Peyer's patch (tissue), 4 donors: ENCODE results near the gene SLC47A2. TPM values are rescaled to one million over a fixed set of nuclear protein-coding genes. Genes with fewer than 3 reads are reported as not detected.

Experiments
- DNase-seq, 3 donors: peaks; one replicate each; pipeline ENCODE4 v3.0.0-alpha.2; 2017 to 2019
- H3K27ac ChIP-seq, 4 donors: fragments of 200-600 bp; sonication (generic); one replicate each; pipeline ENCODE4 v1.5.1; 2016 to 2019
- H3K27me3 ChIP-seq, 2 donors: fragments of 200-600 bp; sonication (generic); one replicate each; pipeline ENCODE4 v1.5.1; 2019
- H3K36me3 ChIP-seq, 3 donors: fragments of 200-600 bp; sonication (generic); one replicate each; pipeline ENCODE4 v1.5.1; 2016 to 2019
- H3K4me1 ChIP-seq, 4 donors: fragments of 200-600 bp; sonication (generic); one replicate each; pipeline ENCODE4 v1.5.1; 2016 to 2019
- H3K4me3 ChIP-seq, 4 donors: fragments of 200-600 bp; sonication (generic); 1 replicate in 3 of 4; 2 replicates in 1 of 4; pipeline ENCODE4 v1.5.1; 2016 to 2019; ENCODE audit warnings: mild to moderate bottlenecking in 1 of 4
- H3K9me3 ChIP-seq, 4 donors: fragments of 200-600 bp; sonication (generic); one replicate each; pipeline ENCODE4 v1.5.1; 2016 to 2019; ENCODE audit warnings: mild to moderate bottlenecking in 1 of 4
- POLR2A ChIP-seq, 2 donors: fragments of 450-650 bp; IDR thresholded peaks; one replicate each; pipeline ENCODE4 v1.5.1; 2017; ENCODE audit warnings: antibody characterized with exemption in 2 of 2, mild to moderate bottlenecking in 2 of 2, moderate library complexity in 2 of 2
- total RNA-seq, 4 donors: library from RNA; depleted of rRNA; stranded (reverse); fragments of >200 nt; gene quantifications; one replicate each; pipeline ENCODE4 v1.1.0, GENCODE V29; 2016
- TF ChIP-seq, protein P1 (sequence below), 6 experiments: fragments of 450-650 bp in 4 of 6; fragments of 200-600 bp in 2 of 6; sonication (generic) in 1 of 6; IDR thresholded peaks; one replicate each; pipeline ENCODE4 v1.5.1; 2017 to 2019; ENCODE audit warnings: antibody characterized with exemption in 6 of 6, mild to moderate bottlenecking in 3 of 6, moderate library complexity in 1 of 6

Gene SLC47A2
- total RNA-seq, 4 donors from 2014 or later, result 3.9 to 6.8 (median 6.3) TPM; not detected in 1

DNA sequence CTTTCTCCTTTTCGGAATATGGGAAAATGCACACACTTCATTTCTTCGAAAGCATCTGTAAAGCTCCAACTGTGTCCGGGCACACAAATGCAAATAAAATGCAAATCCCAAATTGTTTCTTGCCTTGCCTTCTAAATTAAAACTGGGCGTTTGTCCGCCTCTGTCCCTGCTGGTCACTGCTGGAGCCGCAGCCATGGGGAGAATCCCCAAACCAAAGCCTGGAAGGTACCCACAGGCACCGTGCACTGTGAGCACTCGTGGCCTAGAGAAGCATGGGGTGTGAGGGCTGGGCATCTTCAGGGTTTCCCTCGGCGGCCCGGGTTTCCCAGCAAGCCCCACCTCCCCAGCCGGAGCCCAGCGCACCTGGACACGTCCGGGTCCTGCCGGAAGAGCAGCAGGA lies 2.9 kb downstream of the SLC47A2 start:
- no peak for DNase-seq
- Histone ChIP-seq H3K4me3 (no peak overlapping the region), H3K27ac (no peak overlapping the region), H3K36me3 (no peaks in the 10 kb centered on the region), H3K4me1 (peaks cover 0 to 4% (median 1%) of the 10 kb centered on the region in 4 donors), H3K9me3 (no peaks in the 10 kb centered on the region), H3K27me3 (no peaks in the 10 kb centered on the region)
- TF ChIP-seq POLR2A (IDR thresholded peaks at IDR 0.05), result no peak
- TF ChIP-seq, protein P1, sequence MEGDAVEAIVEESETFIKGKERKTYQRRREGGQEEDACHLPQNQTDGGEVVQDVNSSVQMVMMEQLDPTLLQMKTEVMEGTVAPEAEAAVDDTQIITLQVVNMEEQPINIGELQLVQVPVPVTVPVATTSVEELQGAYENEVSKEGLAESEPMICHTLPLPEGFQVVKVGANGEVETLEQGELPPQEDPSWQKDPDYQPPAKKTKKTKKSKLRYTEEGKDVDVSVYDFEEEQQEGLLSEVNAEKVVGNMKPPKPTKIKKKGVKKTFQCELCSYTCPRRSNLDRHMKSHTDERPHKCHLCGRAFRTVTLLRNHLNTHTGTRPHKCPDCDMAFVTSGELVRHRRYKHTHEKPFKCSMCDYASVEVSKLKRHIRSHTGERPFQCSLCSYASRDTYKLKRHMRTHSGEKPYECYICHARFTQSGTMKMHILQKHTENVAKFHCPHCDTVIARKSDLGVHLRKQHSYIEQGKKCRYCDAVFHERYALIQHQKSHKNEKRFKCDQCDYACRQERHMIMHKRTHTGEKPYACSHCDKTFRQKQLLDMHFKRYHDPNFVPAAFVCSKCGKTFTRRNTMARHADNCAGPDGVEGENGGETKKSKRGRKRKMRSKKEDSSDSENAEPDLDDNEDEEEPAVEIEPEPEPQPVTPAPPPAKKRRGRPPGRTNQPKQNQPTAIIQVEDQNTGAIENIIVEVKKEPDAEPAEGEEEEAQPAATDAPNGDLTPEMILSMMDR (IDR thresholded peaks at IDR 0.05), result no peak

DNA sequence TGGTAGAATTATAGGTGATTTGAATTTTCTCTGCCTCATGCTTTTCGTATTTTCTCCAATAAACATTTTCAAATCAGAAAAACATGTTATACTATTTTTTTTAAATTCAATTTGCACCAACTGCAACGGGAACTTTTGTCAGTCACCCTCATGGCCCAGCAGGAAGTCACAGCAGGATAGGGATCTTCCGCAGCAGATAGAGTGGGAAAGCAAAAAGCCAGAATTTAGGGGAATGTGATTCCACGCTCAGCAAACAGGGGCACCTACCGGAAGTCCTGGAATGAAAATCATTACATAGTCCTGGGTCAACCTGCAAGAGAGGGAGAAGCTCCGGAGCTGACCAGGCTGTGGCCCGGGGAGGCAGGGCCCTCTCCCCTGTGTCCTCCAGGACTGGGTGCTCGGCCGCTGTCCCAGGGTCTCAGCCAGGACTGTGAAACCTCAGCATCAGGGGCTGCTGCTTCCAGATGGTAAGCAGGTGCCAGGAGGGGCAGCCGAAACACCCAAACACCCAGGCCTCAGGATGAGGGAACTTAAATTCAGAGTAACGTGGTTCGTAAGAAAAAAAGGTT lies 3.9 kb downstream of the SLC47A2 start:
- TF ChIP-seq, protein P1 (IDR thresholded peaks at IDR 0.05), result no peak
- TF ChIP-seq POLR2A (IDR thresholded peaks at IDR 0.05), result no peak
- Histone ChIP-seq H3K4me1 (no peaks in the 10 kb centered on the region), H3K27ac (no peak overlapping the region), H3K27me3 (no peaks in the 10 kb centered on the region), H3K4me3 (no peak overlapping the region), H3K9me3 (no peaks in the 10 kb centered on the region), H3K36me3 (no peaks in the 10 kb centered on the region)
- no peak for DNase-seq

DNA sequence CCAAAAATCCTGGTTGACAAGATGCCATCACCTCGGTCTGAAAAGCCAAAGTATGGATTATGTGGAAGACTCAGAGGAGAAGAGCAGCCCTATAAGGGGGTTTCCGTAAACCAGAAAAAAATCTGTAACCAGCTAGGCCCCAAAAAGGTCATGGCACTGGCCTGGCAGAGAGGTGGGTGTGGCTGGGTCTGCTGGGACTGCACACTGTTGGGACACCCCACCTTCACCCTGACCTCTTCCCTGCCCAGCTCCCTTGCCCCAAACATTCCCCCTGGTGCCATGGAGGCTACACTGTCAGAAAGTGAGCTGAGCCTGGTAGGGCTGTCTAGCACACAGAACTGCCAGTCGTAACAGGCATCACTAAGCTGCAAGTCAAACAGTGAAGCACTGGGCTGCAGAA lies 6.5 kb downstream of the SLC47A2 start:
- Histone ChIP-seq H3K27me3 (no peaks in the 10 kb centered on the region), H3K4me3 (no peak overlapping the region), H3K9me3 (no peaks in the 10 kb centered on the region), H3K36me3 (no peaks in the 10 kb centered on the region), H3K27ac (no peak overlapping the region), H3K4me1 (no peaks in the 10 kb centered on the region)
- TF ChIP-seq POLR2A (IDR thresholded peaks at IDR 0.05), result no peak
- TF ChIP-seq, protein P1 (IDR thresholded peaks at IDR 0.05), result no peak
- no peak for DNase-seq

DNA sequence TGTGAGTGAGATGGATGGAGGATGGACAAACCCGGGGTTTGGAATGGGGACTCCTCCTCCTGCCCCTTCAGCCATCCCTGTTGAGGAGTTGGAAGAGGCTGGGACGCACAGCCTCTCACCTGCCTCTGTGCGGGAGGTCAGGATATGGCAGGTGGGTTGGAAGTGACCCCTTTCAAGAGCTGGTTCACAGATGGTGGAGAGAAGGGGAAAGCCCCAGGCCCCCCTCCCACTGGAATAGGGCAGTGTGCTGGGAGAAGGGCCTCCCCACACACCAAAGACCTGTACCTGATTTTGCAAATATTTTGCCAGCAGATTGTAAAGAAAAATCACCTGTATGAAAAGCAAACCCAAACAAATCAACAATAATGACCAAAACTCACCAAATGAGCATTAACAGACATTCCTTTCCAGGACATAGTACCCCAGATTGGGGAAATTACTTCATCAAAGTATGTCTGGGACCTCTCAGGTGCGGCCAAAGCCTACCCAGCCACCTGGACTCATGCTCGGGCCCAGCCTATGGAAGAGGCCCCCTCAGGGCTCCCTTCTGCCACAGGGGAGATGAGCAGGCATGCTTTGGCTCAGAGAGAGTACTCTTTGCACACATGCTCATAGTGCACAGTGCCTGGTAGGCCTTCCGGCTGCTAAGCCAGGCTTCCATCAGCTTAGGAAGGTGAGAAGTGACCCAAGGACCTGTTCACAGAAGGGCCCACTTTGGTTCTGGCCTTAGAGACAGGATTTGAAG lies 7.8 kb downstream of the SLC47A2 start:
- DNase-seq, result no peak
- Histone ChIP-seq H3K27ac (no peak overlapping the region), H3K4me3 (no peak overlapping the region), H3K27me3 (no peaks in the 10 kb centered on the region), H3K9me3 (no peaks in the 10 kb centered on the region), H3K36me3 (no peaks in the 10 kb centered on the region), H3K4me1 (no peaks in the 10 kb centered on the region)
- TF ChIP-seq, protein P1 (IDR thresholded peaks at IDR 0.05), result no peak
- TF ChIP-seq POLR2A (IDR thresholded peaks at IDR 0.05), result no peak

DNA sequence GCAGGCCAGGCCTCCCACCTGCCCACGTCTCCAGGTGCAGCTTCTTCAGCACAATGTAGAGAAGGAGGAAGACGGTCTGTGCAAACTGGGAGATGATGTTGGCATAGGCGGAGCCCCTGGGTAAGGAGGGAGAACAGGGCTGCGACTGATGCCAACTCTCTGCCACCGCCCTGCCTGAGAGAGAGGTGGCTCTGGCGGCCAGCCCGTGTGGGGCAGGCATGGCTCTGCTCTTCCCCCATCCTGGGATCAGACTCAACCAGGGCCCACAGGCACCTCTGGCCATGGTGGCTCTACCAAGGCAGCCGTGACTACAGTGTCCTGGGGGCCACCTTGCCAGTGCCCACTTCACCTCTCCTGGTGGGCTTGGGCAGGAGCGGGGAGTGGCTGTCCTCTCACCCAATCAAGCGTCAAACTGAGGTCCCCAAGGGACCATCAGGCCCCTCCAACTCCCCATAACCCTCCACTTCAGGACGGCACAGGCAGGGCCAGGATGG lies 8.6 kb downstream of the SLC47A2 start:
- Histone ChIP-seq H3K27ac (no peak overlapping the region), H3K4me3 (no peak overlapping the region), H3K4me1 (no peaks in the 10 kb centered on the region), H3K36me3 (no peaks in the 10 kb centered on the region), H3K9me3 (no peaks in the 10 kb centered on the region), H3K27me3 (no peaks in the 10 kb centered on the region)
- DNase-seq, result no peak
- no peak for TF ChIP-seq POLR2A (IDR thresholded peaks at IDR 0.05)
